Measurements from ENCODE around the gene TMEM214. TPM values are rescaled to one million over a fixed set of nuclear protein-coding genes. Genes with fewer than 3 reads are reported as not detected.
A peak's percentile ranks its signal among the peaks of the same experiment; 100 is the strongest.

Gene TMEM214
- total RNA-seq, 1 donor from 2014 or later: 21.2 TPM

GRCh38 chr2:27083410-27084296, 50.9 kb downstream of the TMEM214 start:
- DNase-seq (ENCODE audit: low read depth, low spot score): no peak

- DNase-seq (ENCODE audit: low read depth, low spot score): no peak
Measured at GRCh38 chr2:27084297-27085061, 51.7 kb downstream of the TMEM214 start.

DNA sequence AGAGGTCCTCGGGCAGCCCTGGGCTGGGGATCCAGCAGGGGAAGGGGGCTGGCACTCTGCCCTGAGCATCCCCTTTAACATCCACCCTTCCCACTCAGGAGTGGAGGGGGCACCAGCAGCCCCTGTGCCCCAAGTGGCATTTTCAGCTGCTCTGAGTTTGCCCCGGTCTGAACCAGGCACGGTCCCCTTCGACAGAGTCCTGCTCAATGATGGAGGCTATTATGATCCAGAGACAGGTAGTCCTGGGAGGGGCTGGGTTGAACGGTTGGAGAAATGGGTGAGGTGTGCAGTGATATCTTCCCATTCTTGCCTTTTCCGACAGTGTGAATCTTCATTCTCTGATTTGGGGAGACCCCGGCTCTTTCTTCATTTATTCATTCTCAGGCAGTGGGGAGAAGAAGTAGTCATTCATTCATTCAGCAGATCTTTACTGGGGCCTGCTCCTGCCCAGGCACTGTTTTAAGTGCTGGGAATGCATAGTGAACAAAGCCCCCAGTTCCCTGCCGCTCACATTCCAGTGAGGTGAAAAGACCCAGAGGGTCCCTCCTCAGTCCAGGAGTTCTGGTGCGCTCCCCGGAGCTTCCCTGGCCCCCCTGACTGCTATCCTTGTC, 52.4 kb downstream of the TMEM214 start:
- no peak for DNase-seq (ENCODE audit: low read depth, low spot score)

DNA sequence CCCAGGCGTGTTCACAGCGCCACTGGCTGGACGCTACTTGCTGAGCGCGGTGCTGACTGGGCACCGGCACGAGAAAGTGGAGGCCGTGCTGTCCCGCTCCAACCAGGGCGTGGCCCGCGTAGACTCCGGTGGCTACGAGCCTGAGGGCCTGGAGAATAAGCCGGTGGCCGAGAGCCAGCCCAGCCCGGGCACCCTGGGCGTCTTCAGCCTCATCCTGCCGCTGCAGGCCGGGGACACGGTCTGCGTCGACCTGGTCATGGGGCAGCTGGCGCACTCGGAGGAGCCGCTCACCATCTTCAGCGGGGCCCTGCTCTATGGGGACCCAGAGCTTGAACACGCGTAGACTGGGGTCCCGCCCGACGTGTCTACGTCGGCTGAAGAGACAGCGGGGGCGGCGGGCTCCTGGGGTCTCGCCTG, 52.9 kb downstream of the TMEM214 start:
- no peak for DNase-seq (ENCODE audit: low read depth, low spot score)

GRCh38 chr2:27086090-27086723, 53.4 kb downstream of the TMEM214 start:
- peak; percentile 65 for DNase-seq (ENCODE audit: low read depth, low spot score)

DNA sequence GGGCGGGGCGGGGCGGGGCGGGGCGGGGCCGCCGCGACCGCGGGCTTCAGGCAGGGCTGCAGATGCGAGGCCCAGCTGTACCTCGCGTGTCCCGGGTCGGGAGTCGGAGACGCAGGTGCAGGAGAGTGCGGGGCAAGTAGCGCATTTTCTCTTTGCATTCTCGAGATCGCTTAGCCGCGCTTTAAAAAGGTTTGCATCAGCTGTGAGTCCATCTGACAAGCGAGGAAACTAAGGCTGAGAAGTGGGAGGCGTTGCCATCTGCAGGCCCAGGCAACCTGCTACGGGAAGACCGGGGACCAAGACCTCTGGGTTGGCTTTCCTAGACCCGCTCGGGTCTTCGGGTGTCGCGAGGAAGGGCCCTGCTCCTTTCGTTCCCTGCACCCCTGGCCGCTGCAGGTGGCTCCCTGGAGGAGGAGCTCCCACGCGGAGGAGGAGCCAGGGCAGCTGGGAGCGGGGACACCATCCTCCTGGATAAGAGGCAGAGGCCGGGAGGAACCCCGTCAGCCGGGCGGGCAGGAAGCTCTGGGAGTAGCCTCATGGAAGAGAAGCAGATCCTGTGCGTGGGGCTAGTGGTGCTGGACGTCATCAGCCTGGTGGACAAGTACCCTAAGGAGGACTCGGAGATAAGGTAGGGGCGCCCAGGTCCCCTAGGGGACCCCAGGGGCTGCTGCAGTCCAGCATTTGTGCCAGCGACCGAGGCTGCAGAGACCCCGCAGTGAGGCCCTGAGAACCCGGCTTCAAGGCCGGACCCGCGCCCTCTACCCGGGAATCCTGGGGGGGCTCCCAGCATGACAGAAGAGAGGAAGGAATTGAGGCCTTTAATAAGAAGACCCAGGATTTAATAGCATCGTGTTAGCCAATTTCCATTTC, 54.2 kb downstream of the TMEM214 start, which contains the start of gene KHK:
KHK (plus strand) TSS at position 49 of the 870 bp plus-strand sequence; CDS start at position 537, 488 bp downstream.
- no peak for DNase-seq (ENCODE audit: low read depth, low spot score)

DNA sequence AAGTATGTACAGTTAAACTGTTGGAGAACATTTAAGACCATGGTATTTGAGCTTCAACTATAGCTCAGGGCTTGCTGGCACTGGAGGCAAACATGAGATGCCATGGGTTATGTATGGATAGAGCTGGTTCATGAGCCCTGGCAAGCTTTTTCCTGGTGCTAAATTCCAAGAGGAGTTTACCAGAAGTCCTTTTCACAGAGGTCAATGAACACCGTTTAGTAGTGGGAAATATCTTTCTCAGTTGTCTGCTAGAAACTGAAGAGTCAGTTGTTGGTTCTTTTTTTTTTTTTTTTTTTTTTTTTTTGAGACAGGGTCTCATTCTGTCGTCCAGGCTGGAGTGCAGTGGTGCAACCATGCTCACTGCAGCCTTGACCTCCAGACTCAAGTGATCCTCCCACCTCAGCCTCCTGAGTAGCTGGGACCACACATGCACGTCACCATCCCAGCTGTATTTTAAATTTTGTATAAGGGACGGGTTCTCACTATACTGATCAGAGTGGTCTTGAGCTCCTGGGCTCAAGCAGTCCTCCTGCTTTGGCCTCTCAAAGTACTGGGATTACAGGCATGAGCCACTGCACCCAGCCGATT, 55.2 kb downstream of the TMEM214 start:
- no peak for DNase-seq (ENCODE audit: low read depth, low spot score)

- no peak for DNase-seq (ENCODE audit: low read depth, low spot score)
Measured at GRCh38 chr2:27088634-27089033, 55.9 kb downstream of the TMEM214 start.

DNA sequence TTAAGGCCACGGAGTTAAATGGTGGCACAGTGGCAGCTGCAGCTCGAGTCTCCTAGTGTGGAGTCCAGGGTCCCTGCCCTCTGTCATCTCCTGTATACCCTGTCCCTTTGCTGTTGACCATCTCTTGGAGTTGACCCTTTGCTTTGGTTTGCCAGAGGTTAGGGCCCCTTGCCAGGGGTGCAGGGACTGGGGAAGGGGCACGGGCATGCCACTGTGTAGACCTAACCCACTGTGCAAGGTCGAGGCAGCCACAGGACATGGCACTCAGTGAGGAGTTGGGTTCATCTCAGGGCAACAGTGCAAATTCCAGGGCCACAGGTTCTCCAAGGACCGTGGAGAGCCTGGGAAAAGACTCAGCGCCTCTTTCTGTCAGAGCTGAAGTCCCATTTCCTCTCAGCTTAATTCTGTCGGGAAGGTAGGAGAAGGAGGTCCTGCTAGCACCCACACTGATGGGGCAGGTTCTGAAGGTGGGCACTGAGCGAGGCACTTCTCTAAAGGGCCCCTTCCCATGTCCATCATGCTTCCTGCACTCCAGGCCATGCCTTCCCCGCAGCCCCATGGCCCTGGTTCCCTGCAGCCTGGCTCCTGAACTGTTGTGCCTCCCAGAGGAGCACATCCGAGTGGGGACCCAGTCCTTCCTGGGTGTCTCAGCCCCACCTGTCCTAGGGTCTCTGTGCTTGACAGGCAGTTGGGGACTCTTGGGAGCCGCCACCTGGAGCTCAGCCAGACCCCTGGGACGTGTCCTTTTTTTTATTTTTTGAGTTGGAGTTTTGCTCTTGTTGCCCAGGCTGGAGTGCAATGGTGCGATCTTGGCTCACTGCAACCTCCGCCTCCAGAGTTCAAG, 56.6 kb downstream of the TMEM214 start:
- DNase-seq (ENCODE audit: low read depth, low spot score): no peak

Other genes starting within 250 kb of the TMEM214 start
- 14.2 and 28.3 TPM in 2 replicates for gene CENPA, start 246.9 kb upstream of the TMEM214 start, total RNA-seq
- not detected in 2 replicates for gene DPYSL5, start 184.8 kb upstream of the TMEM214 start, total RNA-seq
- 1.1 and 2.0 TPM in 2 replicates for gene MAPRE3, start 62.3 kb upstream of the TMEM214 start, total RNA-seq
- 18.8 and 24.3 TPM in 2 replicates for gene AGBL5, start 18.7 kb downstream of the TMEM214 start, total RNA-seq
- gene OST4, start 38.7 kb downstream of the TMEM214 start, total RNA-seq: 360 and 398 TPM in 2 replicates
- gene EMILIN1, start 45.6 kb downstream of the TMEM214 start, total RNA-seq: 13.8 and 21.6 TPM in 2 replicates
- 2.1 and 4.6 TPM in 2 replicates for gene KHK, start 53.8 kb downstream of the TMEM214 start, total RNA-seq
- 1.7 and 4.6 TPM in 2 replicates for gene CGREF1, start 86.2 kb downstream of the TMEM214 start, total RNA-seq
- gene ABHD1, start 90.8 kb downstream of the TMEM214 start, total RNA-seq: not detected in 2 replicates
- 34.7 and 40.7 TPM in 2 replicates for gene PREB, start 101.7 kb downstream of the TMEM214 start, total RNA-seq
- gene PRR30, start 106.4 kb downstream of the TMEM214 start, total RNA-seq: not detected in 2 replicates
- gene TCF23, start 116.0 kb downstream of the TMEM214 start, total RNA-seq: not detected in 2 replicates
- gene ATRAID, start 179.1 kb downstream of the TMEM214 start, total RNA-seq: 97.0 and 127 TPM in 2 replicates
- 20.4 and 48.9 TPM in 2 replicates for gene SLC5A6, start 179.3 kb downstream of the TMEM214 start, total RNA-seq
- gene CAD, start 184.4 kb downstream of the TMEM214 start, total RNA-seq: 62.4 and 62.8 TPM in 2 replicates
- 0.11 TPM in 1 of 2 replicates, not detected in the other for gene SLC30A3, start 230.1 kb downstream of the TMEM214 start, total RNA-seq
- not detected in 2 replicates for gene DNAJC5G, start 242.5 kb downstream of the TMEM214 start, total RNA-seq
- gene TRIM54, start 249.5 kb downstream of the TMEM214 start, total RNA-seq: not detected in 2 replicates

Data from pulmonary artery endothelial cell (primary cell).